WERI-Rb-1 (cell line): ENCODE results near the gene SNAP29.

Experiments used
- DNase-seq: peaks from one replicate; pipeline ENCODE4 v3.0.0-alpha.2; 2020
- H3K27ac ChIP-seq: fragments of 250-450 bp; sonication (Bioruptor Pico); 2 replicates; pipeline ENCODE4 v1.5.1; 2020; ENCODE audit warnings: mild to moderate bottlenecking, moderate library complexity
- H3K27me3 ChIP-seq: fragments of 250-450 bp; sonication (Bioruptor Pico); 2 replicates; pipeline ENCODE4 v1.5.1; 2021; ENCODE audit warnings: mild to moderate bottlenecking, low read depth, moderate library complexity; ENCODE audit not compliant: insufficient read depth, severe bottlenecking
- H3K36me3 ChIP-seq: fragments of 250-450 bp; sonication (Bioruptor Pico); 2 replicates; pipeline ENCODE4 v1.5.1; 2020; ENCODE audit warnings: mild to moderate bottlenecking, moderate library complexity
- H3K4me3 ChIP-seq: 2 replicates; pipeline ENCODE4 v1.5.1; 2011; ENCODE audit warnings: low read depth, mild to moderate bottlenecking, control low read depth, low read length
- H3K9me3 ChIP-seq: fragments of 250-450 bp; sonication (Bioruptor Pico); 2 replicates; pipeline ENCODE4 v1.5.1; 2021; ENCODE audit warnings: mild to moderate bottlenecking, moderate library complexity; ENCODE audit not compliant: severe bottlenecking
- CTCF ChIP-seq: IDR thresholded peaks from 2 replicates; pipeline ENCODE4 v1.5.1; 2011; ENCODE audit warnings: low read depth, mild to moderate bottlenecking, control low read depth, inconsistent platforms, low read length

The SNAP29 gene

GRCh38 chr22:20852076-20852475 is 6.7 kb upstream of the SNAP29 start:
- no peak for DNase-seq
- TF ChIP-seq CTCF: no peak
- no peaks in the 10 kb centered on the region; the same call in 1 of the 2 replicates for H3K36me3 ChIP-seq
- no peak overlapping the region for H3K4me3 ChIP-seq
- H3K9me3 ChIP-seq: no peaks in the 10 kb centered on the region
- H3K27me3 ChIP-seq: no peaks in the 10 kb centered on the region
- H3K27ac ChIP-seq: no peak overlapping the region

GRCh38 chr22:20852503-20852902 is 6.3 kb upstream of the SNAP29 start:
- no peaks in the 10 kb centered on the region for H3K9me3 ChIP-seq
- H3K36me3 ChIP-seq: no peaks in the 10 kb centered on the region; the same call in 1 of the 2 replicates
- TF ChIP-seq CTCF: no peak
- no peak for DNase-seq
- no peaks in the 10 kb centered on the region for H3K27me3 ChIP-seq
- peak overlapping the region; percentile 37; the same call in 1 of the 2 replicates for H3K27ac ChIP-seq
- no peak overlapping the region for H3K4me3 ChIP-seq

GRCh38 chr22:20853236-20853660 is 5.6 kb upstream of the SNAP29 start:
- H3K27me3 ChIP-seq: no peaks in the 10 kb centered on the region
- no peaks in the 10 kb centered on the region; the same call in 1 of the 2 replicates for H3K36me3 ChIP-seq
- H3K27ac ChIP-seq: peak overlapping the region; percentile 37
- DNase-seq: peak; percentile 30
- no peak for TF ChIP-seq CTCF
- H3K9me3 ChIP-seq: no peaks in the 10 kb centered on the region
- H3K4me3 ChIP-seq: no peak overlapping the region

GRCh38 chr22:20857247-20857643 is 1.6 kb upstream of the SNAP29 start:
- Histone ChIP-seq H3K9me3 (no peaks in the 10 kb centered on the region), H3K27ac (no peak overlapping the region), H3K27me3 (no peaks in the 10 kb centered on the region), H3K4me3 (peak overlapping the region; percentile 68), H3K36me3 (no peaks in the 10 kb centered on the region; the same call in 1 of the 2 replicates)
- no peak for TF ChIP-seq CTCF
- DNase-seq: no peak

GRCh38 chr22:20857838-20858614 is 781 bp upstream of the SNAP29 start:
- peaks cover 3% of the 10 kb centered on the region for H3K36me3 ChIP-seq
- H3K27ac ChIP-seq: peak overlapping the region; percentile 80
- H3K27me3 ChIP-seq: no peaks in the 10 kb centered on the region
- peak overlapping the region; percentile 68 for H3K4me3 ChIP-seq
- DNase-seq: peak; percentile 97
- no peak for TF ChIP-seq CTCF
- H3K9me3 ChIP-seq: no peaks in the 10 kb centered on the region
